Retinal pigment epithelial cell (primary cell): ENCODE data around the gene PSMF1.

Experiments
- DNase-seq: peaks from one replicate; pipeline ENCODE4 v3.0.0-alpha.2; 2010; ENCODE audit warnings: low read depth
- H3K4me3 ChIP-seq: 2 replicates; pipeline ENCODE4 v1.5.1; 2011; ENCODE audit warnings: mild to moderate bottlenecking, low read length, control low read depth, moderate library complexity
- TF ChIP-seq, protein P1 (sequence below): conservative IDR thresholded peaks from 2 replicates; pipeline ENCODE4 v1.5.1; 2011; ENCODE audit warnings: low read depth, low read length, control low read depth, inconsistent platforms

PSMF1 gene

DNA sequence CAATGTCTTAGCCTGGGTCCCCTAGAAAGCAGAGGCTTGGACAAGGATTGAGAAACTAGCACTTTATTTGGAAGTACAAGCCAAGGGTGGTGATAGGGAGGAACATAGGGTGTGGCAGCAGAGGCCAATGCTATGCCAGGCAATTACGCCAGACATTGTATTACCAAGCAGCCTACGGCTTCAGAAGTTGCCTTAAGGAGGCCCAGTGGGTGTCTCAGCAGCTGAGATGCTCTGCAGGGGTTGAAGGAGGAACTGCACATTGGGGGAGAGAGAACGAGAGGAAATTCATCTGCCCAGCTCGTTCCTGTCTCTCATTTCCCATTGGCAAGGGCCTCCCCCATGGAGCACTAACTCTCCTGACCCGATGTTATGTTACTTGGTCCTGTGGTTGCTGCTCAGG is 85.7 kb downstream of the PSMF1 start:
- DNase-seq = no peak
- no peak overlapping the region for H3K4me3 ChIP-seq
- TF ChIP-seq, protein P1, sequence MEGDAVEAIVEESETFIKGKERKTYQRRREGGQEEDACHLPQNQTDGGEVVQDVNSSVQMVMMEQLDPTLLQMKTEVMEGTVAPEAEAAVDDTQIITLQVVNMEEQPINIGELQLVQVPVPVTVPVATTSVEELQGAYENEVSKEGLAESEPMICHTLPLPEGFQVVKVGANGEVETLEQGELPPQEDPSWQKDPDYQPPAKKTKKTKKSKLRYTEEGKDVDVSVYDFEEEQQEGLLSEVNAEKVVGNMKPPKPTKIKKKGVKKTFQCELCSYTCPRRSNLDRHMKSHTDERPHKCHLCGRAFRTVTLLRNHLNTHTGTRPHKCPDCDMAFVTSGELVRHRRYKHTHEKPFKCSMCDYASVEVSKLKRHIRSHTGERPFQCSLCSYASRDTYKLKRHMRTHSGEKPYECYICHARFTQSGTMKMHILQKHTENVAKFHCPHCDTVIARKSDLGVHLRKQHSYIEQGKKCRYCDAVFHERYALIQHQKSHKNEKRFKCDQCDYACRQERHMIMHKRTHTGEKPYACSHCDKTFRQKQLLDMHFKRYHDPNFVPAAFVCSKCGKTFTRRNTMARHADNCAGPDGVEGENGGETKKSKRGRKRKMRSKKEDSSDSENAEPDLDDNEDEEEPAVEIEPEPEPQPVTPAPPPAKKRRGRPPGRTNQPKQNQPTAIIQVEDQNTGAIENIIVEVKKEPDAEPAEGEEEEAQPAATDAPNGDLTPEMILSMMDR = no peak

DNA sequence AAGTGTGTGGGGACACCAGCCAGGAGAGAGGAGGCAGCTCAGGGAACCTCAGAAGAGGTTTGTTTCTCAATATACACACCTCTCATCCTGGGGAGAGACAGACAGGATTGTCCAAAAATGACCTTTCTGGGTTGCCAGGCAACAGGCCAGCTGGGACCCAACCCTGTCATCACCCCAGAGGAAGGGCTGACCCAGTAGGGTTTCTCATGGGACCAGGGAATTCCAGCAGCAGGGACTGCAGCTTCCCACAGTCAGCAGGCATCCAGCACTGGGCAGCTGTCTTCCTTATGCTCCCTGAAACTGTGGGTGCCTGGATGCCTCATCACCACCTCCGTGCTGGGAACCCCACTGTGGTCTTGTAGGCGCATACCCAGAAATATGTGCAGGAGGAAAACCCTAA is 86.2 kb downstream of the PSMF1 start:
- TF ChIP-seq, protein P1 = no peak
- H3K4me3 ChIP-seq = no peak overlapping the region
- no peak for DNase-seq

DNA sequence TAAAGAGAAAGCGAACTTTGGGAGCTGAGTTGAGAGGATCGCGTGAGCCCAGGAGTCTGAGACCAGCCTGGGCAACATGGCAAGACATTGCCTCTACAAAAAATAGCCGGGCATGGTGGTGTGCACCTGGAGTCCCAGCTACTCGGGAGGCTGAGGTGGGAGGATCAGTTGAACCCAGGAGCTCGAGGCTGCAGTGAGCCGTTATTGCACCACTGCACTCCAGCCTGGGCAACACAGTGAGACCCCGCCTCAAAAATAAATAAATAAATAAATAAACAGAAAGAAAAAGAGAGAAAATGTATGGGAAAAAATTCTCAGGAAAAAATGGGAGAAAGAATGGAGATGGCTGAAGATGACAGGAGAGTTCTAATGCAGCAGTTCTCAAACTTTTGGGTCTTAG is 87.4 kb downstream of the PSMF1 start:
- TF ChIP-seq, protein P1 = no peak
- DNase-seq = no peak
- H3K4me3 ChIP-seq = no peak overlapping the region

DNA sequence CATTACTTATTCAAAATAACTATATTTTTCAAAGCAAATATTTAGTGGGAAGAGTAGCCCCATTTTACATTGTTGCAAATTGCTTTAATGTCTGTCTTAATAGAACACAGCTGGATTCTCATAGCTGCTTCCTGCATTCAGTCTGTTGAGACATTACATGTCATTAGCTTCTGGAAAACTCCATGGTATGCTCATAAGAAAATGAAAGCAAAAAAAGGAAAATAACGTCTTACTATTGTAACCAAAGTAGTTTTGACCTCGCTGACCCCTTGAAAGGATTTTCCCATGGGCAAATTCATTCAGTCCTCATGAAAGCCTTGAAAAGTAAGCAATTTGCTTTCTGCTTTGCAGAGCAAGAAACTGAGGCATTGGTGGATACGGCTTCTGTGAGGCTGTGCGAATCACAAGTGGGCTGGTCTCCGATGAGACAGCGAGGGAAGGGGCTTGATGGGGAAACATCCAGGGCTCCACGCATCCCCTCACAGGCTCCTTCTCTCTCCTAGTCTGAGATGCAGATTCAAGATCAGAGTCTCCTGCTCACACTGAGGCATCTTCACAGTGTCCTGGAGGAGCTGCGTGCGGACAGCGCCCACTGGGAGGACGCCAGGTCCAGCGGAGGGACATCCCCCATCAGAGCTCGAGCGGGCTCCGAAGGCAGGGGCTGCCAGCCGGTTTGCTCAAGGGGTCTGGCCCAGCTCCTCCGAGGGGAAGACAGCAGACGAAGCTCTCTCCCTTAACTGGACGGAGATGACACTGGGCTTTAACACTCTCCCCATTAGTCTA is 88.2 kb downstream of the PSMF1 start:
- TF ChIP-seq, protein P1 = no peak
- H3K4me3 ChIP-seq = no peak overlapping the region
- no peak for DNase-seq

DNA sequence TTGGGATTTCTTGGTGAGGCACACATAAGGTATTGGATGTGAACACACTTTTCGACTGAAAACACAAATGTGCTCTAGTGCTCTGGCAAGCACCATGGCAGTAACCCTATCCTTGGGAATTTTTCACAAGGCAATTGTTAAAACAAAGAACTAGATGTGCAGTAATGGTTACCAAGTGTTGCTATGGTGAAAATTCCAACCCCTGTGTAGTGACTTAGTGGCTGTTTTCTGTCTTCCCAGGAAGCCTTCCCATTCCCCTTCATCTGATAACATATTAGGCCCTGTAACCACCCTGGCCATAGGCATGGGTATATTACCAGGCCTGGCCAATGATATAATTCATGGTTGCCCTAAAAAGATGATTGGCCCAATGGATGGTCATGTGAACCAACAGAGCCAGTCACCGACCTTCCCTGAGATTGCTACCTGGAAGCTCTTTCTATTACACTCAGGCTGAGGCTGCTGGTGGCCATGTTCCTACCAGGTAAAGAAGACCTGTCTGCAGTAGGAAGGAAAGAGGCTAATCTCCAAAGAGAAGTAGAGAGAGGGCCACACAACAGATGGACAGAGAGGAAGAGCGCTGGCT is 89.0 kb downstream of the PSMF1 start:
- TF ChIP-seq, protein P1 = no peak
- no peak overlapping the region for H3K4me3 ChIP-seq
- DNase-seq = no peak

DNA sequence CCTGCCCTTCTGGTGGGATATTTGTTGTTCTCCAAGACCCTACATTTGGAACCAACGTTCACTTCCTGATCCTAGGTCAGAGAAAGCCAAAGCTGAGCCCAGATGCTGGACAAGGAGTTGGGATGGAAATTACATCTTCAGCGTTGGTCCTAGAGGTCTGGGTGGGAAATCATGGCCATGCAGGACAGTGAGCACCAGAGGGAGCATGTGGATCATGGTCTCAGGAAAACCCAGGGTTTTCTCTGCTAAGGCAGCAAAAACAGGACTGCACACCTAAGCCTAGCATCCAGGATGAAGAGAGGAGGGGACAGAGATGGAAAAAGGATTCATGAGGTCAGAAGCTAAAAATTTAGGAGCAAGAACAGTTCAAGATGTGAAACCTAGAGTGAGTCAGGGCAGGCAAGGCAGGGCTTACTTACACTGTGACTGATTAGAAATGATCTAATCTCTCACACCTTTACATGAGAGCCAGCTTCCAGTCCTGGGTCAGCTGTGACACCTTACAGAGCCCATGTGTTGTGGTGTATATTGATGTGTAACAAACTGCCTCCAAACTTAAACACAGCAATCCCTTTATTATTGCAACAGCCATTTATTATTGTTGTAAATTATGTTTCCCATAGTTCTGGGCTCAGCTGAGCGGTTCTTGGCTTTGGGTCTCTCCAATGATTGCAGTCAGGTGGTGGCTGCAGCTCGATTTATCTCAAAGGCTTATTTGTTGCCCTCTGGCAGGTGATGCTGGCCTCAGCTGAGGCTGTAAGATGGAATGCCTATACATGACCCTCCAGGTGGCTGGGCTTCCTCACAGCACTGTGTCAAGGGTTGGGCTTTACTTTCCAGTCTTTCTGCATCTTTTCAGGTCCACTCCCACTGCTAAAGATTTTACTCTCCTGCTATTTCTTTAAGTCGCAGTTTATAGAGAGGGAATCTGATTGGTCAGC is 91.3 kb downstream of the PSMF1 start:
- no peak overlapping the region for H3K4me3 ChIP-seq
- TF ChIP-seq, protein P1 = peak; percentile 41
- no peak for DNase-seq
